ENCODE results near the gene HNRNPDL. TPM values are rescaled to one million over a fixed set of nuclear protein-coding genes. Genes with fewer than 3 reads are reported as not detected.
"Not testable (repeated sequence)": the region's sequence is repeated elsewhere in the genome, so short reads cannot be mapped to it uniquely, and the experiment has no call there.

Gene HNRNPDL
- total and polyA plus RNA-seq, 12 donors: 129 to 184 (median 151) TPM

GRCh38 chr4:82473621-82474164 is 43.4 kb upstream of the HNRNPDL start:
- H3K9me3 ChIP-seq: no peaks in the 10 kb centered on the region
- WGBS, 2 donors: 95 to 98% methylated on average over 15 of the region's 15 CpGs
- no peak for DNase-seq
- H3K4me3 ChIP-seq: no peak overlapping the region
- H3K27ac ChIP-seq: no peak overlapping the region
- ATAC-seq: no peak
- intact Hi-C loops (cut with DNase I): no loop called here
- no peaks in the 10 kb centered on the region for H3K36me3 ChIP-seq
- no peak for TF ChIP-seq CTCF (IDR thresholded peaks at IDR 0.05)
- no peaks in the 10 kb centered on the region for H3K4me1 ChIP-seq
- no peaks in the 10 kb centered on the region for H3K27me3 ChIP-seq

- H3K4me3 ChIP-seq; H3K27me3 ChIP-seq; H3K4me1 ChIP-seq; H3K36me3 ChIP-seq; H3K9me3 ChIP-seq; DNase-seq; H3K27ac ChIP-seq; intact Hi-C loops (cut with DNase I); ATAC-seq: not testable (repeated sequence)
- 54 to 57% methylated on average over 5 of the region's 5 CpGs for WGBS, 2 donors
These were observed 42.8 kb upstream of the HNRNPDL start for GRCh38 chr4:82473080-82473479.

GRCh38 chr4:82469791-82470345 is 39.6 kb upstream of the HNRNPDL start:
- no peak overlapping the region for H3K4me3 ChIP-seq
- no peaks in the 10 kb centered on the region for H3K9me3 ChIP-seq
- peak in 1 of 9 donors; percentile 32 for TF ChIP-seq CTCF (IDR thresholded peaks at IDR 0.05)
- H3K36me3 ChIP-seq: peaks cover 0 to 4% (median 0%) of the 10 kb centered on the region in 9 donors
- intact Hi-C loops (cut with DNase I): loop anchor here in 5 of 10 donors (5.0 to 10.0 kb wide), 5 partner anchors 95 to 1175 kb away; partner anchors contain the start of gene TMEM150C (in 1 of the 5)
- peak in 7 of 8 donors; percentile 39 to 71 (median 63) for ATAC-seq
- H3K27me3 ChIP-seq: no peaks in the 10 kb centered on the region
- WGBS, 2 donors: 55 to 65% methylated on average over 2 of the region's 2 CpGs
- peak overlapping the region in 1 of 10 donors; percentile 14 for H3K27ac ChIP-seq
- no peak for DNase-seq
- H3K4me1 ChIP-seq: no peaks in the 10 kb centered on the region

GRCh38 chr4:82467471-82467870 is 37.2 kb upstream of the HNRNPDL start:
- no peaks in the 10 kb centered on the region for H3K27me3 ChIP-seq
- no peak for TF ChIP-seq CTCF (IDR thresholded peaks at IDR 0.05)
- peaks cover 0 to 4% (median 0%) of the 10 kb centered on the region in 9 donors for H3K36me3 ChIP-seq
- H3K9me3 ChIP-seq: no peaks in the 10 kb centered on the region
- intact Hi-C loops (cut with DNase I): loop anchor here in 5 of 10 donors (5.0 to 10.0 kb wide), 5 partner anchors 97 to 1177 kb away; partner anchors contain the start of gene TMEM150C (in 1 of the 5)
- H3K4me3 ChIP-seq: no peak overlapping the region
- no peak for DNase-seq
- H3K27ac ChIP-seq: no peak overlapping the region
- no peak for ATAC-seq
- H3K4me1 ChIP-seq: peaks cover 0 to 11% (median 3%) of the 10 kb centered on the region in 9 donors
- WGBS, 2 donors: 43 to 53% methylated on average over 3 of the region's 3 CpGs

GRCh38 chr4:82463221-82463620 is 33.0 kb upstream of the HNRNPDL start:
- DNase-seq (no peak), ATAC-seq (no peak)
- Histone ChIP-seq H3K36me3 (peaks cover 0 to 36% (median 0%) of the 10 kb centered on the region in 9 donors), H3K4me1 (peaks cover 0 to 11% (median 3%) of the 10 kb centered on the region in 9 donors), H3K4me3 (no peak overlapping the region), H3K27ac (no peak overlapping the region), H3K27me3 (no peaks in the 10 kb centered on the region), H3K9me3 (no peaks in the 10 kb centered on the region)
- TF ChIP-seq CTCF (IDR thresholded peaks at IDR 0.05): no peak
- WGBS, 2 donors: 96 to 98% methylated on average over 1 of the region's 1 CpG
- intact Hi-C loops (cut with DNase I): loop anchor here in 9 of 10 donors (2.0 to 10.0 kb wide), 10 partner anchors 102 to 1182 kb away; partner anchors contain the start of gene TMEM150C (in 1 of the 9)

Data from heart right ventricle (tissue), 16 donors.